GM12891 (cell line): ENCODE data around the gene KDM7A.

Source experiments
- POLR2A ChIP-seq: IDR thresholded peaks from 2 replicates; pipeline ENCODE4 v1.6.1; 2011; ENCODE audit warnings: low read depth, low read length, control low read depth
- POLR2AphosphoS5 ChIP-seq: IDR thresholded peaks from 2 replicates; pipeline ENCODE4 v1.6.1; 2011; ENCODE audit warnings: low read depth, low read length, control low read depth

- TF ChIP-seq POLR2A (no peak), POLR2AphosphoS5 (no peak)
Observed at GRCh38 chr7:140223515-140224221, 46.9 kb upstream of the KDM7A start.
